ENCODE results near the gene FGD6. TPM values are rescaled to one million over a fixed set of nuclear protein-coding genes. Genes with fewer than 3 reads are reported as not detected.
"Not testable (repeated sequence)": the region's sequence is repeated elsewhere in the genome, so short reads cannot be mapped to it uniquely, and the experiment has no call there.

Gene FGD6
- total and polyA plus RNA-seq, 3 experiments from 2014 or later, result 0.36 to 0.92 (median 0.75) TPM

DNA sequence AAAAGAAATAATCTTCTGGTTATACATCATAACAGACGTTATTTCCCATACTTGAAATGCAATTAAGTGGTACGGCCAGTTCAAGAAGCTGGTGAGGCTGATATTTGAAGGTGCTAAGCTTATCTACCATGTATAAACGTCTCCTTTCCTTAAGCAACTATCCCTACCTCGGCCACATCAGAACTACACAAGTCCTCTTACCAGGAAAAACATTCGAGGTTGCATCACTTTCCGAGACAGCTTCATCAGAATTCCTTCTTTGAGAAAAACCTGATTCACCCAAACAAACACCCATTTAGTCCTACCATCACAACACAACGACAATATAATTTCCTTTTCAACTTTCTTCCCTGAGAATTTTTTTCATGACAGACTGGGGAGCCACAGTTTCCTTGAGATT, 109.9 kb downstream of the FGD6 start:
- H3K4me1 Mint-ChIP-seq, result peaks cover 8 to 13% (median 10%) of the 10 kb centered on the region in 3 donors
- CTCF ChIA-PET, result interaction anchor here (1.5 kb wide), 1 partner anchor 427 kb away, joined by 4 read pairs; no protein-coding TSS in a partner anchor
- H3K9me3 ChIP-seq (ENCODE audit: low read length), result no peaks in the 10 kb centered on the region
- H3K27ac Mint-ChIP-seq, result no peak overlapping the region
- no peaks in the 10 kb centered on the region for H3K36me3 Mint-ChIP-seq
- no peaks in the 10 kb centered on the region for H3K4me1 ChIP-seq (ENCODE audit: insufficient read depth, low read length)
- H3K9me3 Mint-ChIP-seq, result no peaks in the 10 kb centered on the region
- H3K4me3 Mint-ChIP-seq, result no peak overlapping the region
- POLR2A ChIA-PET, result no interaction called here
- no peaks in the 10 kb centered on the region for H3K27me3 Mint-ChIP-seq
- no peaks in the 10 kb centered on the region for H3K27me3 ChIP-seq (ENCODE audit: insufficient read depth, low read length, poor library complexity, severe bottlenecking)
- no peak overlapping the region for H3K4me3 ChIP-seq (ENCODE audit: low read length)
- no peak for DNase-seq
- H3K27ac ChIP-seq (ENCODE audit: low read depth, low read length), result no peak overlapping the region
- no peaks in the 10 kb centered on the region for H3K36me3 ChIP-seq (ENCODE audit: insufficient read depth, low read length)

GRCh38 chr12:95105540-95105939, 111.7 kb downstream of the FGD6 start:
- CTCF ChIA-PET, result no interaction called here
- Histone ChIP-seq H3K4me3 (ENCODE audit: low read length) (no peak overlapping the region), H3K9me3 (ENCODE audit: low read length) (no peaks in the 10 kb centered on the region), H3K27me3 (ENCODE audit: insufficient read depth, low read length, poor library complexity, severe bottlenecking) (no peaks in the 10 kb centered on the region), H3K36me3 (ENCODE audit: insufficient read depth, low read length) (no peaks in the 10 kb centered on the region), H3K27ac (ENCODE audit: low read depth, low read length) (no peak overlapping the region), H3K4me1 (ENCODE audit: insufficient read depth, low read length) (no peaks in the 10 kb centered on the region)
- H3K4me3 Mint-ChIP-seq, result no peak overlapping the region
- POLR2A ChIA-PET, result no interaction called here
- H3K9me3 Mint-ChIP-seq, result no peaks in the 10 kb centered on the region
- no peaks in the 10 kb centered on the region for H3K36me3 Mint-ChIP-seq
- peaks cover 8 to 13% (median 10%) of the 10 kb centered on the region in 3 donors for H3K4me1 Mint-ChIP-seq
- no peak for DNase-seq
- no peak overlapping the region for H3K27ac Mint-ChIP-seq
- no peaks in the 10 kb centered on the region for H3K27me3 Mint-ChIP-seq

DNA sequence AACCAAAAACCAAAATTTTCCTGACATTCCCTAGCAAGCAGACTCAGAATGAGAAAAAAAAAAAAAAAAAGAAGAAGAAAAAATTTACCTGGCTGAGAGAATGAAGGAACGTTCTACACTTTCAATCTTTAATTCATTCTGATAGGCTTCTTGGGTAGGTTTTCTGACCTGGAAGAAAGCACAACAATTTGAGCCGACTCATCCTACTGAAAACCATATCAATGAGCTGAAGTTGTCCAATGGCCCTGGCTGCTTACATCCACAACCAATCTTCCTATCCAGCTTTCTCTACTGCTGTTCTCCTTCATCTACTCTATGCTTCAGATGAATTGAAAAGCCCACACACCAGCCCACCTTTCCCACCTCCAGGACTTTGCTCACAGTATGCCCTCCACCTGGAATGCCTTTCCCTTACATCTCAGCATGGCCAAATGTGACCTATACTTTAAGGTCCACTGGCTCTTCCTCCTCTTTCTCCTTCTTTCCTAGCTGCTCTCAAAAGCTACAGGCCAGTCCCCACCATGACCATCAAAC, 112.3 kb downstream of the FGD6 start:
- CTCF ChIA-PET, result interaction anchor here (1.4 kb wide), 1 partner anchor 12 kb away, joined by 4 read pairs; no protein-coding TSS in a partner anchor
- H3K9me3 ChIP-seq (ENCODE audit: low read length), result no peaks in the 10 kb centered on the region
- no peak for DNase-seq
- Mint-ChIP-seq H3K4me1 (peaks cover 8 to 13% (median 10%) of the 10 kb centered on the region in 3 donors), H3K4me3 (no peak overlapping the region), H3K27ac (no peak overlapping the region), H3K9me3 (no peaks in the 10 kb centered on the region), H3K27me3 (peaks cover 0 to 2% of the 10 kb centered on the region in 2 donors), H3K36me3 (no peaks in the 10 kb centered on the region)
- no peaks in the 10 kb centered on the region for H3K36me3 ChIP-seq (ENCODE audit: insufficient read depth, low read length)
- POLR2A ChIA-PET, result no interaction called here
- no peaks in the 10 kb centered on the region for H3K4me1 ChIP-seq (ENCODE audit: insufficient read depth, low read length)
- no peak overlapping the region for H3K4me3 ChIP-seq (ENCODE audit: low read length)
- no peak overlapping the region for H3K27ac ChIP-seq (ENCODE audit: low read depth, low read length)
- no peaks in the 10 kb centered on the region for H3K27me3 ChIP-seq (ENCODE audit: insufficient read depth, low read length, poor library complexity, severe bottlenecking)

DNA sequence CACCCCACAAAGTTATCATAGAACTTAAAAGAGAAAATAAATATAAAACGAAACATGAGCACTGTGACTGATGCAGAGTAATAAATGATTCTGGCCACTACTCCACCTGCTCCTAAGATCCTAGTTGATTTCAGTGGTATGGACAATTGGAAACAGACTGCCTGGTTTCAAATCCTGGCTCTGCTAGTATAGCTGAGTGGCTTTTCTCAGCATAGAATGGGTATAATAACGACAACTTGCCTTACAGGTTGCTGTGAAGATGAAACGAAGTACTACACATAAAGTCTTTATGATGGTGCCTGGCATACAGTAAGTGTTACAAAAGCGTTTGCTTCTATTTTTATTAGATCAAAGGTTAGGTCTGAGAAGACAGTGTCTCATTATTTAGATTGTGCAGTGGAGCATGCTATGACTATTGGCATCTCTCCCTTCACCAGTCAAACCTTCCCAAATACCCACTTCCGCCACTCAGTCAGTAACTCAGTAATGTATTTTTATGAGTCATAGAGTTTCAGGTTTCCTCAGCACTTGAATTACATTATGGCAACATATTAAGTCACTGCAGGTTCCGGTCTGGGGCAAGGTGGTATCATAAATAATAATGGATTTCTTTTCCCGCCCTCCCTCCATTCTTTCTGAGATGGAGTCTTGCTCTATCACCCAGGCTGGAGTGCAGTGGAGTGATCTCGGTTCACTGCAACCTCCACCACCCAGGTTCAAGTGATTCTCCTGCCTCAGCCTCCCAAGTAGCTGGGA, 114.2 kb downstream of the FGD6 start:
- Histone ChIP-seq H3K27ac (ENCODE audit: low read depth, low read length) (no peak overlapping the region), H3K4me1 (ENCODE audit: insufficient read depth, low read length) (no peaks in the 10 kb centered on the region), H3K27me3 (ENCODE audit: insufficient read depth, low read length, poor library complexity, severe bottlenecking) (no peaks in the 10 kb centered on the region), H3K36me3 (ENCODE audit: insufficient read depth, low read length) (no peaks in the 10 kb centered on the region), H3K4me3 (ENCODE audit: low read length) (no peak overlapping the region), H3K9me3 (ENCODE audit: low read length) (no peaks in the 10 kb centered on the region)
- no peak for DNase-seq
- no peaks in the 10 kb centered on the region for H3K36me3 Mint-ChIP-seq
- ChIA-PET POLR2A (no interaction called here), CTCF (no interaction called here)
- peak overlapping the region in 5 of 7 donors; percentile 17 to 80 (median 56) for H3K4me3 Mint-ChIP-seq
- peaks cover 8 to 13% (median 10%) of the 10 kb centered on the region in 3 donors for H3K4me1 Mint-ChIP-seq
- peak overlapping the region in 5 of 8 donors; percentile 9 to 62 (median 55) for H3K27ac Mint-ChIP-seq
- no peaks in the 10 kb centered on the region for H3K9me3 Mint-ChIP-seq
- H3K27me3 Mint-ChIP-seq, result peaks cover 0 to 2% of the 10 kb centered on the region in 2 donors

- H3K9me3 ChIP-seq (ENCODE audit: low read length); DNase-seq; H3K36me3 Mint-ChIP-seq; H3K9me3 Mint-ChIP-seq; H3K36me3 ChIP-seq (ENCODE audit: insufficient read depth, low read length); CTCF ChIA-PET; H3K27me3 ChIP-seq (ENCODE audit: insufficient read depth, low read length, poor library complexity, severe bottlenecking); H3K4me3 ChIP-seq (ENCODE audit: low read length); H3K27me3 Mint-ChIP-seq; POLR2A ChIA-PET; H3K27ac ChIP-seq (ENCODE audit: low read depth, low read length); H3K4me1 ChIP-seq (ENCODE audit: insufficient read depth, low read length); H3K4me3 Mint-ChIP-seq: not testable (repeated sequence)
- peak overlapping the region in 1 of 8 donors; percentile 38 for H3K27ac Mint-ChIP-seq
- H3K4me1 Mint-ChIP-seq, result peaks cover 8 to 13% (median 10%) of the 10 kb centered on the region in 3 donors
Observed at GRCh38 chr12:95101957-95102356, 115.3 kb downstream of the FGD6 start.

DNA sequence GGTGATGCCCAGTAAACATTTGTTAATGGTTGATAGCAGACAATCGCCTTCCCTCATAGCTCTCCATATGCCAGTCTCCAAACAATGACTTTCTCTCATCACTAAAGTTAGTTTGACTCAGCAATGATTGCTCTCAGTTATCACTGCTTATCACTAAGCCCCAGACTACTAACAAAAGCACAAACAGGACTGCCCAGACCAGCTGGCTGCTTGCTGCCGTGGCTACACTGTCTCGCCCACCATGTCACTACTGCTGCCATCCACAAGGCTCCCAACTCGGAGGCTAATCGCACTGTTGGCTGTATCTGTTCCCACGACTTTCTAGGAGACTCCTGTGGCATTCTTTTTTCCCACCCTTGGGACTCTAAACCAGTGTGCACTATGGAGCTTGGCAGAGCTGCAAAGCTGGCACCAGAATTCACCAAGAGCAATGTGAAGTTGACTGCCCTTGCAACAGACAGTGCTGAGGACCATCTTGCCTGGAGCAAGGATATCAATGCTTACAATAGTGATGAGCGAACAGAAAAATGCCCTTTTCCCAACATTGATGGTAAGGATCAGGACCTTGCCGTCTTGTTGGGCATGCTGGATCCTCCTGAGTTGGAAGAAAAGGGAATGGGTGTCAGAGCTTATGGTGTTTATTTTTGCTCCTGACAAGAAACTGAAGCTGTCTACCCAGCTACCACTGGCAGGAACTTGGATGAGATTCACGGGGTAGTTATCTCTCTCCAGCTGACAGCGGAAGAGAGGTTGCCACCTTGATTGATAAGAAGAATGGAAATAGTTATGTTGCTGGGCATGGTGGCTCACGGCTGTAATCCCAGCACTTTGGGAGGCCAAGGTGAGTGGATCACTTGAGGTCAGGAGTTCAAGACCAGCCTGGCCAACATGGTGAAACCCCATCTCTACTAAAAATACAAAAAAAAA, 116.7 kb downstream of the FGD6 start:
- Histone ChIP-seq H3K9me3 (ENCODE audit: low read length) (no peaks in the 10 kb centered on the region), H3K4me3 (ENCODE audit: low read length) (no peak overlapping the region), H3K27me3 (ENCODE audit: insufficient read depth, low read length, poor library complexity, severe bottlenecking) (no peaks in the 10 kb centered on the region), H3K27ac (ENCODE audit: low read depth, low read length) (no peak overlapping the region), H3K4me1 (ENCODE audit: insufficient read depth, low read length) (no peaks in the 10 kb centered on the region), H3K36me3 (ENCODE audit: insufficient read depth, low read length) (no peaks in the 10 kb centered on the region)
- Mint-ChIP-seq H3K36me3 (no peaks in the 10 kb centered on the region), H3K9me3 (no peaks in the 10 kb centered on the region), H3K27ac (no peak overlapping the region), H3K27me3 (peaks cover 0 to 2% of the 10 kb centered on the region in 2 donors), H3K4me1 (peaks cover 8 to 13% (median 10%) of the 10 kb centered on the region in 3 donors), H3K4me3 (no peak overlapping the region)
- POLR2A ChIA-PET, result no interaction called here
- CTCF ChIA-PET, result interaction anchor here (1.4 kb wide), 1 partner anchor 27 kb away, joined by 4 read pairs; the partner anchor contains the start of gene NR2C1
- DNase-seq, result no peak

- no peaks in the 10 kb centered on the region for H3K9me3 ChIP-seq (ENCODE audit: low read length)
- H3K4me1 ChIP-seq (ENCODE audit: insufficient read depth, low read length), result no peaks in the 10 kb centered on the region
- H3K27ac ChIP-seq (ENCODE audit: low read depth, low read length), result no peak overlapping the region
- H3K9me3 Mint-ChIP-seq, result no peaks in the 10 kb centered on the region
- CTCF ChIA-PET, result interaction anchor here (1.4 kb wide), 1 partner anchor 26 kb away, joined by 4 read pairs; the partner anchor contains the start of gene NR2C1
- H3K4me3 ChIP-seq (ENCODE audit: low read length), result no peak overlapping the region
- no peak overlapping the region for H3K27ac Mint-ChIP-seq
- POLR2A ChIA-PET, result no interaction called here
- peaks cover 0 to 2% of the 10 kb centered on the region in 2 donors for H3K27me3 Mint-ChIP-seq
- H3K4me3 Mint-ChIP-seq, result no peak overlapping the region
- H3K36me3 Mint-ChIP-seq, result no peaks in the 10 kb centered on the region
- no peaks in the 10 kb centered on the region for H3K36me3 ChIP-seq (ENCODE audit: insufficient read depth, low read length)
- no peaks in the 10 kb centered on the region for H3K27me3 ChIP-seq (ENCODE audit: insufficient read depth, low read length, poor library complexity, severe bottlenecking)
- peaks cover 8 to 13% (median 10%) of the 10 kb centered on the region in 3 donors for H3K4me1 Mint-ChIP-seq
- DNase-seq, result no peak
Observed at GRCh38 chr12:95099270-95099790, 117.9 kb downstream of the FGD6 start.
